Uterus (tissue), 2 donors: ENCODE results near the gene TRAK2.

Source experiments
- CTCF ChIP-seq, 4 experiments: fragments of 200-600 bp in 2 of 4; fragments of 450-650 bp in 2 of 4; sonication (generic) in 2 of 4; IDR thresholded peaks; one replicate each; pipeline ENCODE4 v1.5.1; 2016 to 2019; ENCODE audit warnings: antibody characterized with exemption in 4 of 4, mild to moderate bottlenecking in 2 of 4, moderate library complexity in 1 of 4
- POLR2A ChIP-seq, 2 donors: fragments of 450-650 bp; IDR thresholded peaks; one replicate each; pipeline ENCODE4 v1.6.1; 2016; ENCODE audit warnings: antibody characterized with exemption in 2 of 2, mild to moderate bottlenecking in 1 of 2, moderate library complexity in 1 of 2

DNA sequence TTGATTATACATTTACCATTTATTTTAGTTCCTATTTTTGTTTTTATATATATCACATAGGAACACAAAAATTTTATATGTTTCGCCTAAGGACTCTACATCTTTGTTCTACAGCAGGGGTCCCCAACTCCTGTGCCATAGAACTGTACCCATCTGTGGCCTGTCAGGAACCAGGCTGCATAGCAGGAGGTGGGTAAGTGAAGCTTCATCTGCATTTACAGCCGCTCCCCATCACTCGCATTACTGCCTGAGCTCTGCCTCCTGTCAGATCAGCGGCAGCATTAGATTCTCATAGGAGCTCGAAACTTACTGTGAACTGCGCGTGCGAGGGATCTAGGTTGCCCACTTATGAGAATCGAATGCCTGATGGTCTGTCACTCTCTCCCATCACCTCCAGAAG, 25.3 kb downstream of the TRAK2 start:
- TF ChIP-seq CTCF (IDR thresholded peaks at IDR 0.05) (no peak), POLR2A (IDR thresholded peaks at IDR 0.05) (no peak)
